Pancreas (tissue), 10 donors: Measurements from ENCODE around the gene EPHA4. TPM values are rescaled to one million over a fixed set of nuclear protein-coding genes. Genes with fewer than 3 reads are reported as not detected.

Experiments used
- ATAC-seq, 4 donors: fragments of 200-7000 bp; cut with Tn5 transposase; one replicate each; pipeline versions ENCODE4 v1.8.0 to v1.9.1; 2020; ENCODE audit warnings: mild to moderate bottlenecking in 4 of 4, moderate library complexity in 4 of 4
- DNase-seq, 6 donors: peaks; one replicate each; pipeline ENCODE4 v3.0.0-alpha.2; 2020
- FAIRE-seq: peaks from 2 replicates; lab custom pipeline; 2012; peaks lifted over from hg19 to GRCh38; lab: Jason Lieb, UNC
- H3K27ac ChIP-seq, 4 donors: fragments of 200-600 bp; sonication (generic); 1 replicate in 3 of 4; 2 replicates in 1 of 4; pipeline versions ENCODE4 v1.5.0 to v1.8.0; 2020
- H3K27me3 ChIP-seq, 4 donors: fragments of 200-600 bp; one replicate each; pipeline ENCODE4 v1.8.0; 2021
- H3K36me3 ChIP-seq, 3 donors: fragments of 200-600 bp; sonication (generic) in 1 of 3; one replicate each; pipeline versions ENCODE4 v1.5.0 to v1.8.0; 2020 to 2021
- H3K4me1 ChIP-seq, 3 donors: fragments of 200-600 bp; one replicate each; pipeline ENCODE4 v1.8.0; 2021
- H3K4me3 ChIP-seq, 4 donors: fragments of 200-600 bp; sonication (generic) in 2 of 4; one replicate each; pipeline versions ENCODE4 v1.5.0 to v1.8.0; 2020 to 2021
- H3K9me3 ChIP-seq, 4 donors: fragments of 200-600 bp; one replicate each; pipeline ENCODE4 v1.8.0; 2021
- WGBS, 2 donors: extraction: QIAGEN DNeasy Blood & Tissue Kit; methylation state at CpG; one replicate each; pipeline ENCODE4 v1.1.7; 2013; 5-methylcytosine and 5-hydroxymethylcytosine counted together
- intact Hi-C, 3 donors: fragments of 100-400 bp; cut with DNase I; formaldehyde crosslinking; loops; one replicate each; pipeline versions ENCODE4 v1.11.1 to v1.14.2; 2022
- polyA plus RNA-seq, 2 donors: library from polyadenylated mRNA; stranded (reverse); fragments of 200-250 nt; gene quantifications; one replicate each; pipeline ENCODE4 v1.2.3, GENCODE V29; 2013
- total RNA-seq, 6 donors: library from RNA; stranded (reverse); fragmentation: NEBNext Ultra II Directional in 4 of 6; extraction: Animal tissue kit (Norgen Biotek cat#: 25700) in 4 of 6; gene quantifications; one replicate each; pipeline versions ENCODE4 v1.2.1 to v1.2.4, GENCODE V29; 2021 to 2023
- TF ChIP-seq, protein P1 (sequence below), 4 donors: fragments of 200-600 bp; sonication (generic) in 3 of 4; IDR thresholded peaks; one replicate each; pipeline versions ENCODE4 v1.5.0 to v1.8.0; 2021; ENCODE audit warnings: antibody characterized with exemption in 4 of 4
- donor health status: healthy with polysubstance abuse.
- donor health status: DM: no; HTN: no; CAD: no; lungs with moderate emphysema.
- donor health status: DM: no; HTN: no; CAD: no.
- donor health status: control.
- donor health status: control.
- donor health status: Bipolar disorder and iron deficiency.
- donor health status: DM: yes; HTN: yes; CAD: no.
- donor health status: DM: no; HTN: no; CAD: no.
- donor health status: DM: no; HTN: no; CAD: no.
- donor health status: DM: yes; HTN: yes; CAD: no.

The EPHA4 gene
- total and polyA plus RNA-seq, 8 donors = 1.1 to 2.3 (median 1.4) TPM

DNA sequence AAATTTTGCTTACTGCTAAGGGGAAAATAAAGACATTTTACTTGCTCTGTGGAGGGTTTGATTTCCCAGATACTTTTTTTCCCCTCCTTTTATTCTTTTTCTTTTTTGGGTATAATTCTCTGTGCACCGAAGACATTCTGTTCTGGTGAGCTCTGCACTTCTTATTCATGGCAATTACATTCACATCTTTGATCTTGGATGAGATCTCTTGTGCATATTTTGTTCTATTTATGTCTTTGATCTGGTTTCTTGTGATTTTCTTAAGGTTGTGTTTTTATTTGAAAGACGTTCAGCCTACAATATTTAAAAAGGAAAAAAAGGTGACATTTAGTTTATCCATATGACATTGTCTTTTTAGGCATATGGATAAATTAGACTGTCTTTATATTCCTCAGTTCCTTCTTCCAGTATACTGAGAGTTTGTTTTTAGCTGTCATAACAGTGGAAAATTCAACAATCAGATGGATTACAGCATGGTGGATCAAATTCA is 33.7 kb upstream of the EPHA4 start:
- intact Hi-C loops = no loop called here
- WGBS, 2 donors = 70 to 84% methylated on average over 2 of the region's 2 CpGs
- Histone ChIP-seq H3K27ac (no peak overlapping the region), H3K9me3 (no peaks in the 10 kb centered on the region), H3K4me1 (no peaks in the 10 kb centered on the region), H3K4me3 (no peak overlapping the region), H3K36me3 (no peaks in the 10 kb centered on the region), H3K27me3 (no peaks in the 10 kb centered on the region)
- no peak for DNase-seq
- FAIRE-seq = no peak
- TF ChIP-seq, protein P1, sequence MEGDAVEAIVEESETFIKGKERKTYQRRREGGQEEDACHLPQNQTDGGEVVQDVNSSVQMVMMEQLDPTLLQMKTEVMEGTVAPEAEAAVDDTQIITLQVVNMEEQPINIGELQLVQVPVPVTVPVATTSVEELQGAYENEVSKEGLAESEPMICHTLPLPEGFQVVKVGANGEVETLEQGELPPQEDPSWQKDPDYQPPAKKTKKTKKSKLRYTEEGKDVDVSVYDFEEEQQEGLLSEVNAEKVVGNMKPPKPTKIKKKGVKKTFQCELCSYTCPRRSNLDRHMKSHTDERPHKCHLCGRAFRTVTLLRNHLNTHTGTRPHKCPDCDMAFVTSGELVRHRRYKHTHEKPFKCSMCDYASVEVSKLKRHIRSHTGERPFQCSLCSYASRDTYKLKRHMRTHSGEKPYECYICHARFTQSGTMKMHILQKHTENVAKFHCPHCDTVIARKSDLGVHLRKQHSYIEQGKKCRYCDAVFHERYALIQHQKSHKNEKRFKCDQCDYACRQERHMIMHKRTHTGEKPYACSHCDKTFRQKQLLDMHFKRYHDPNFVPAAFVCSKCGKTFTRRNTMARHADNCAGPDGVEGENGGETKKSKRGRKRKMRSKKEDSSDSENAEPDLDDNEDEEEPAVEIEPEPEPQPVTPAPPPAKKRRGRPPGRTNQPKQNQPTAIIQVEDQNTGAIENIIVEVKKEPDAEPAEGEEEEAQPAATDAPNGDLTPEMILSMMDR (IDR thresholded peaks at IDR 0.05) = no peak
- no peak for ATAC-seq

DNA sequence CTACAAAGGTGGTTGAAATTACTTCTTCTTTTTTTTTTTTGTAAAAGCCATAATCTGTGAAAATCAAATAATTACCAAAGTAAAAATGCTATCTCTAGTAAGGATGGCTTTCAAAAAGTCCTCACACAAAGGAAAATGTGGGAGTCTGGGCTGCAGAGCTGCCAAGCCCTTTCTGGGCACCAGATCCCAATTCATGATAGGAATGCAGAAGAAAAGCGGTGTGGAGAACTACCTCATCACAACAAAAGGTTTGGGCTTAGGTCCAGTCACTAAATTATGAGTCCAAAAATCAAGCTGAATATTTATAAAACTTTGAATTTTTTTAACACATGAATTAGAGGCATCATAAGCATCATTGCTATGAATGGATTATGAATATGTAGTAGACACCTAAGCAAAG is 30.8 kb upstream of the EPHA4 start:
- H3K4me1 ChIP-seq = no peaks in the 10 kb centered on the region
- H3K27me3 ChIP-seq = no peaks in the 10 kb centered on the region
- H3K27ac ChIP-seq = no peak overlapping the region
- DNase-seq (no peak), FAIRE-seq (no peak), ATAC-seq (no peak)
- WGBS, 2 donors = 83 to 84% methylated on average over 1 of the region's 1 CpG
- TF ChIP-seq, protein P1 (IDR thresholded peaks at IDR 0.05) = no peak
- no peaks in the 10 kb centered on the region for H3K9me3 ChIP-seq
- no peak overlapping the region for H3K4me3 ChIP-seq
- H3K36me3 ChIP-seq = no peaks in the 10 kb centered on the region
- intact Hi-C loops = no loop called here

DNA sequence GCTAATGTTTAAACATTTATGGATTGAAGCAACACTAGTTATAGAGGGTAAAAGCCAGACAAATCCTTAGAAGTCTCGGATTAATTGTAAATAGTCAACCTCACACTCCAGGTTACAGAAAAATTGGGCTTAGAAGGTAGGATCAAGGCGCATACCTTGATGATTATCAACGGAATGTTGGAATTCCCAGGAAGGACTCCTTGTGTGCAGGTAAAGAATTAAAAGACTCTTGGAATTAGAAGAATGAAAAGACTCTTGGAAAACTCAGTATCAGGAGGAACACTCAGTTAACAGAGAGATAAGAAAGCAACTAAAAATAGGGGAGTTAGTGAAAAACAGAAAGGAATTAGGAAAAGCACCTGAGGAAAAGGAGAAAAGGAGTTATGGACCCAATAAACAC is 29.3 kb upstream of the EPHA4 start:
- H3K4me3 ChIP-seq = no peak overlapping the region
- no peaks in the 10 kb centered on the region for H3K9me3 ChIP-seq
- TF ChIP-seq, protein P1 (IDR thresholded peaks at IDR 0.05) = no peak
- ATAC-seq (no peak), FAIRE-seq (no peak), DNase-seq (no peak)
- WGBS, 2 donors = 54 to 65% methylated on average over 3 of the region's 3 CpGs
- intact Hi-C loops = no loop called here
- no peak overlapping the region for H3K27ac ChIP-seq
- no peaks in the 10 kb centered on the region for H3K27me3 ChIP-seq
- H3K36me3 ChIP-seq = no peaks in the 10 kb centered on the region
- H3K4me1 ChIP-seq = no peaks in the 10 kb centered on the region

DNA sequence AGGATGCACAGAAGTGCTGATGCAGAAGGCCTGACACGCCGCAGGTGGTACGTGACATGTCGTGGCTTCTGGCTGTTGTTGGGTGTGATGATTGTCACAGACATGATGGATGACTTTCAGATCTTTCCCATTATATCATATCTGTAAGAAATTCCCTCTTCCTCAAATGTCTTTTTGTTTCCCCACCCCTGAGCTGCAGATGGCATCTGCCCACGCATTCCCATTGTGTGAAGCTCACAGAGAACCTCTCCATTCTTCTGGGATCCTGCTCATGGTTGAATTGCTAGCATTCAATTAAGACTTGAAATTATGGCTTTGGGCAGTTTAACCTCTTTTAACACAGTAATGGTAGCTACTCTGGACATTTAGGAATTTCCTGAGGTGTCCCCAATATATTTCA is 28.3 kb upstream of the EPHA4 start:
- ATAC-seq = no peak
- intact Hi-C loops = no loop called here
- no peak overlapping the region for H3K27ac ChIP-seq
- WGBS, 2 donors = 94% methylated on average over 5 of the region's 5 CpGs
- TF ChIP-seq, protein P1 (IDR thresholded peaks at IDR 0.05) = no peak
- H3K4me3 ChIP-seq = no peak overlapping the region
- no peaks in the 10 kb centered on the region for H3K36me3 ChIP-seq
- H3K4me1 ChIP-seq = no peaks in the 10 kb centered on the region
- DNase-seq = no peak
- H3K27me3 ChIP-seq = no peaks in the 10 kb centered on the region
- no peaks in the 10 kb centered on the region for H3K9me3 ChIP-seq
- no peak for FAIRE-seq

DNA sequence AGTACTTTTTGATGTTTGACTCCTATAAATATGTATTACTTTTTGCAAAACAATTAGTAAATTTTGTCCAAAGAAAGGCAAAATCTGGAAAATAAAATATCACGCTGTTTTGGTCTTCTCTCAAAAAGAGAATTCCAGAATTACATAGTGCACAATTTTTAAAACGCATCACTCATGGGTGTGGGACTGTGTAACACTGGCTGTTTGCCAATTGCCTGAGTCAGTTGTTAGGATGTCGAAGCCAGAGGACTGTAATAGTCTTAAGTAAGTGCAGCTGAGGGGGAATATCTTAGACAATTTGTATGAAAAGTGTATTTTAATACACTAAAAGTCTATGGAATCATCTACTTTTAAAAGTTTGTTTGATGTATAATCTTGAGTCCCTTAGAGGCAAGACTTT is 24.1 kb upstream of the EPHA4 start:
- no peak for ATAC-seq

More for the DNA sequence above, 24.1 kb upstream of the EPHA4 start:
- Histone ChIP-seq H3K36me3 (no peaks in the 10 kb centered on the region), H3K27me3 (no peaks in the 10 kb centered on the region), H3K4me3 (no peak overlapping the region), H3K27ac (no peak overlapping the region), H3K9me3 (no peaks in the 10 kb centered on the region), H3K4me1 (no peaks in the 10 kb centered on the region)
- DNase-seq (no peak), FAIRE-seq (no peak)
- intact Hi-C loops = no loop called here
- TF ChIP-seq, protein P1 (IDR thresholded peaks at IDR 0.05) = no peak
- 81 to 83% methylated on average over 3 of the region's 3 CpGs for WGBS, 2 donors
